GM12878 (cell line): ENCODE measurements around the gene CCR5. TPM values are rescaled to one million over a fixed set of nuclear protein-coding genes. Genes with fewer than 3 reads are reported as not detected.

Experiments
- ATAC-seq: fragments of 200-7000 bp; cut with Tn5 transposase; 3 replicates; pipeline ENCODE4 v1.9.1; 2020; ENCODE audit warnings: mild to moderate bottlenecking, moderate library complexity
- BruUV-seq: library from RNA; stranded (reverse); fragments of 400-500 nt; replicated peaks from 2 replicates; lab custom pipeline; 2021; lab: Mats Ljungman, UMichigan
- CTCF ChIA-PET: fragments of 300-600 bp; sonication (Branson Sonifier 250); formaldehyde crosslinking; extraction: SDS; loops from one replicate; lab custom pipeline; 2021; ENCODE audit warnings: inconsistent platforms; lab: Yijun Ruan, JAX
- POLR2A ChIA-PET: fragments of 350-600 bp; formaldehyde crosslinking; extraction: SDS; loops from one replicate; lab custom pipeline; 2021; ENCODE audit warnings: inconsistent platforms; lab: Charles Lee
- RAD21 ChIA-PET: fragments of 300-600 bp; sonication (Branson Sonifier 250); formaldehyde crosslinking; loops from one replicate; lab custom pipeline; 2023; ENCODE audit warnings: antibody characterized with exemption; ENCODE audit not compliant: unreplicated experiment; lab: Charles Lee
- SMC1A ChIA-PET: fragments of 300-600 bp; sonication (Branson Sonifier 250); formaldehyde crosslinking; loops from one replicate; lab custom pipeline; 2023; ENCODE audit not compliant: unreplicated experiment, uncharacterized antibody; lab: Charles Lee
- DNase-seq: peaks from one replicate; pipeline ENCODE4 v3.0.0-alpha.2; 2011; ENCODE audit warnings: low read depth, low spot score
- FAIRE-seq: peaks from 3 replicates; lab custom pipeline; 2011; peaks lifted over from hg19 to GRCh38; lab: Jason Lieb, UNC
- H2AFZ ChIP-seq: 2 replicates; pipeline ENCODE4 v1.6.0; 2011; ENCODE audit warnings: low read depth, low read length, control low read depth; ENCODE audit not compliant: control insufficient read depth
- H3K27ac ChIP-seq: 2 replicates; pipeline ENCODE4 v1.5.1; 2011; ENCODE audit warnings: control low read depth; ENCODE audit not compliant: control insufficient read depth, insufficient read depth
- H3K27me3 ChIP-seq, 2 experiments: replicated peaks in 1 of 2; 2 replicates each; pipeline versions ENCODE4 v1.6.0 to v1.6.1; 2011; ENCODE audit warnings: low read length in 1 of 2; ENCODE audit not compliant: control insufficient read depth in 2 of 2, insufficient read depth in 2 of 2
- H3K36me3 ChIP-seq, 2 experiments: 2 replicates each; pipeline ENCODE4 v1.5.1; 2011; ENCODE audit warnings: low read length in 1 of 2; ENCODE audit not compliant: control insufficient read depth in 2 of 2, insufficient read depth in 2 of 2
- H3K4me1 ChIP-seq: 2 replicates; pipeline ENCODE4 v1.6.1; 2011; ENCODE audit warnings: mild to moderate bottlenecking, low read length, moderate library complexity, mixed read lengths; ENCODE audit not compliant: control insufficient read depth, insufficient read depth
- H3K4me2 ChIP-seq: 2 replicates; pipeline ENCODE4 v1.6.0; 2011; ENCODE audit warnings: control low read depth; ENCODE audit not compliant: control insufficient read depth, insufficient read depth
- H3K4me3 ChIP-seq: fragments of 200-600 bp; sonication (generic); 2 replicates; pipeline ENCODE4 v1.5.1; 2016
- H3K79me2 ChIP-seq: 2 replicates; pipeline ENCODE4 v1.6.0; 2011; ENCODE audit warnings: low read length; ENCODE audit not compliant: control insufficient read depth, insufficient read depth
- H3K9ac ChIP-seq: 2 replicates; pipeline ENCODE4 v1.8.0; 2011; ENCODE audit warnings: low read length, control low read depth, mixed read lengths; ENCODE audit not compliant: control insufficient read depth, insufficient read depth
- H3K9me3 ChIP-seq: replicated peaks from 3 replicates; pipeline ENCODE4 v1.5.1; 2011; ENCODE audit warnings: mild to moderate bottlenecking, low read length; ENCODE audit not compliant: control insufficient read depth, insufficient read depth
- H4K20me1 ChIP-seq: 2 replicates; pipeline ENCODE4 v1.6.0; 2011; ENCODE audit not compliant: control insufficient read depth, insufficient read depth
- CBFB ChIP-seq: IDR thresholded peaks from 2 replicates; pipeline ENCODE4 v1.6.1; 2016; ENCODE audit warnings: antibody characterized with exemption, low read depth
- CBX5 ChIP-seq: sonication (generic); IDR thresholded peaks from 2 replicates; pipeline ENCODE4 v1.6.1; 2016; ENCODE audit warnings: low read depth, moderate library complexity, mild to moderate bottlenecking, inconsistent platforms
- ESRRA ChIP-seq: IDR thresholded peaks from 2 replicates; pipeline ENCODE4 v1.6.1; 2012; ENCODE audit warnings: mild to moderate bottlenecking, low read length, improper control_type of control experiment
- HDAC2 ChIP-seq: fragments of 200-600 bp; sonication (generic); IDR thresholded peaks from 2 replicates; pipeline ENCODE4 v1.6.1; 2017
- JUNB ChIP-seq: IDR thresholded peaks from 2 replicates; pipeline ENCODE4 v1.6.1; 2016; ENCODE audit warnings: antibody characterized with exemption, mild to moderate bottlenecking
- NRF1 ChIP-seq: conservative IDR thresholded peaks from 2 replicates; pipeline ENCODE4 v1.6.1; 2011; ENCODE audit warnings: mild to moderate bottlenecking, low read depth, low read length, improper control_type of control experiment
- POLR2AphosphoS5 ChIP-seq: IDR thresholded peaks from 2 replicates; pipeline ENCODE4 v1.6.1; 2011; ENCODE audit warnings: mild to moderate bottlenecking, low read length, inconsistent platforms
- POU2F2 ChIP-seq: IDR thresholded peaks from 3 replicates; pipeline ENCODE4 v1.6.1; 2011; ENCODE audit warnings: low read depth, mild to moderate bottlenecking, low read length, borderline replicate concordance
- PRDM15 ChIP-seq: fragments of 450-650 bp; formaldehyde crosslinking; IDR thresholded peaks from 2 replicates; pipeline ENCODE4 v1.4.0; 2020; ENCODE audit warnings: mild to moderate bottlenecking, moderate library complexity
- RELB ChIP-seq: fragments of 450-650 bp; IDR thresholded peaks from 2 replicates; pipeline ENCODE4 v1.6.1; 2017; ENCODE audit warnings: low read depth, mild to moderate bottlenecking, moderate library complexity
- STAT1 ChIP-seq: fragments of 450-650 bp; conservative IDR thresholded peaks from 2 replicates; pipeline ENCODE4 v1.6.1; 2014; ENCODE audit warnings: antibody characterized with exemption, mild to moderate bottlenecking
- USF1 ChIP-seq: IDR thresholded peaks from 2 replicates; pipeline ENCODE4 v1.6.1; 2011; ENCODE audit warnings: borderline replicate concordance, low read depth, mild to moderate bottlenecking, moderate library complexity, mixed read lengths, low read length; ENCODE audit not compliant: insufficient read depth; ENCODE audit errors: extremely low read length
- ZSCAN29 ChIP-seq: fragments of 450-650 bp; IDR thresholded peaks from 2 replicates; pipeline ENCODE4 v1.6.1; 2017; ENCODE audit warnings: mild to moderate bottlenecking, moderate library complexity
- ZZZ3 ChIP-seq: IDR thresholded peaks from 2 replicates; pipeline ENCODE4 v1.6.1; 2011; ENCODE audit warnings: low read depth; ENCODE audit not compliant: control insufficient read depth, insufficient read length
- WGBS: methylation state at CpG from one replicate; pipeline ENCODE4 v1.1.6; 2016; ENCODE audit warnings: low lambda C conversion rate; ENCODE audit not compliant: insufficient replicate concordance, insufficient coverage; ENCODE audit errors: missing lambda C conversion rate; 5-methylcytosine and 5-hydroxymethylcytosine counted together
- in situ Hi-C: fragments of 300-500 bp; cut with MboI; formaldehyde crosslinking; loops from 9 replicates; pipeline ENCODE4 v1.14.3; 2018; ENCODE audit warnings: mixed read lengths
- intact Hi-C: fragments of 100-400 bp; cut with micrococcal nuclease; formaldehyde crosslinking; loops from one replicate; pipeline ENCODE4 v1.14.2; 2022; ENCODE audit not compliant: unreplicated experiment
- polyA plus RNA-seq, 11 experiments: library from polyadenylated mRNA; depleted of rRNA in 4 of 11; unstranded in 6 of 11; stranded (reverse) in 5 of 11; fragments of >200 nt; fragmentation: Nextera tagmentation in 4 of 11; fragmentation: Illumina TruSeq in 1 of 11; extraction: Ambion mirVana in 4 of 11; extraction: Trizol in 1 of 11; gene quantifications; 1 replicate in 1 of 11; 2 replicates in 10 of 11; pipeline versions ENCODE4 v1.2.1 to v1.2.3, GENCODE V29; 2011 to 2016; ENCODE audit warnings: inconsistent platforms in 2 of 11, missing spikeins in 2 of 11, low read depth in 1 of 11
- total RNA-seq, 4 experiments: library from RNA; depleted of rRNA in 3 of 4; stranded (reverse); fragments of >200 nt in 3 of 4; fragmentation: Illumina TruSeq in 1 of 4; extraction: Trizol in 1 of 4; gene quantifications; 2 replicates each; pipeline versions ENCODE4 v1.2.1 to v1.2.3, GENCODE V29; 2013 to 2021
- TF ChIP-seq, protein P1 (sequence below): fragments of 450-650 bp; IDR thresholded peaks from 2 replicates; pipeline ENCODE4 v1.6.1; 2016; ENCODE audit warnings: mild to moderate bottlenecking, moderate library complexity, borderline replicate concordance

CCR5 gene
- total and polyA plus RNA-seq, 10 of the 15 experiments (the other 5 are each of a cell fraction or from before 2014, with no cell fraction given), result 0.17 to 1.6 (median 0.82) TPM; not detected in 1

- CTCF ChIA-PET, result interaction anchor here (0.6 to 3.8 kb wide), 6 partner anchors 11 to 210 kb away, joined by 3 to 18 read pairs (median 4); partner anchors contain the start of gene CCR5
- no peak for FAIRE-seq
- SMC1A ChIA-PET, result interaction anchor here (0.7 to 4.1 kb wide), 8 partner anchors 9 to 1725 kb away, joined by 3 to 41 read pairs (median 4); partner anchors contain the start of gene CCR5
- no peaks in the 10 kb centered on the region for H3K27me3 ChIP-seq
- no peak for DNase-seq
- no peak overlapping the region for H3K4me2 ChIP-seq
- no peak overlapping the region for H2AFZ ChIP-seq
- H3K9me3 ChIP-seq, result peaks cover 14% of the 10 kb centered on the region
- no peaks in the 10 kb centered on the region for H3K36me3 ChIP-seq
- in situ Hi-C loops (no loop called here), intact Hi-C loops (no loop called here)
- H3K9ac ChIP-seq, result no peak overlapping the region
- 17% methylated on average over 2 of the region's 2 CpGs for WGBS
- no peak overlapping the region for H3K27ac ChIP-seq
- H3K4me3 ChIP-seq, result no peak overlapping the region
- BruUV-seq, result no TSS peak
- POLR2A ChIA-PET, result no interaction called here
- no peaks in the 10 kb centered on the region for H3K79me2 ChIP-seq
- RAD21 ChIA-PET, result interaction anchor here (4.2 kb wide), 1 partner anchor 46 kb away, joined by 27 read pairs; the partner anchor contains the start of gene CCR5
- H3K4me1 ChIP-seq, result peaks cover 17% of the 10 kb centered on the region
- H4K20me1 ChIP-seq, result no peaks in the 10 kb centered on the region
- TF ChIP-seq CBX5 (no peak), HDAC2 (no peak), ZSCAN29 (no peak), ZZZ3 (no peak), POLR2AphosphoS5 (no peak), NRF1 (no peak), ESRRA (no peak), JUNB (no peak), USF1 (no peak), POU2F2 (no peak), RELB (no peak), PRDM15 (CRISPR knock-in tag) (no peak), STAT1 (no peak), CBFB (no peak)
- TF ChIP-seq, protein P1, sequence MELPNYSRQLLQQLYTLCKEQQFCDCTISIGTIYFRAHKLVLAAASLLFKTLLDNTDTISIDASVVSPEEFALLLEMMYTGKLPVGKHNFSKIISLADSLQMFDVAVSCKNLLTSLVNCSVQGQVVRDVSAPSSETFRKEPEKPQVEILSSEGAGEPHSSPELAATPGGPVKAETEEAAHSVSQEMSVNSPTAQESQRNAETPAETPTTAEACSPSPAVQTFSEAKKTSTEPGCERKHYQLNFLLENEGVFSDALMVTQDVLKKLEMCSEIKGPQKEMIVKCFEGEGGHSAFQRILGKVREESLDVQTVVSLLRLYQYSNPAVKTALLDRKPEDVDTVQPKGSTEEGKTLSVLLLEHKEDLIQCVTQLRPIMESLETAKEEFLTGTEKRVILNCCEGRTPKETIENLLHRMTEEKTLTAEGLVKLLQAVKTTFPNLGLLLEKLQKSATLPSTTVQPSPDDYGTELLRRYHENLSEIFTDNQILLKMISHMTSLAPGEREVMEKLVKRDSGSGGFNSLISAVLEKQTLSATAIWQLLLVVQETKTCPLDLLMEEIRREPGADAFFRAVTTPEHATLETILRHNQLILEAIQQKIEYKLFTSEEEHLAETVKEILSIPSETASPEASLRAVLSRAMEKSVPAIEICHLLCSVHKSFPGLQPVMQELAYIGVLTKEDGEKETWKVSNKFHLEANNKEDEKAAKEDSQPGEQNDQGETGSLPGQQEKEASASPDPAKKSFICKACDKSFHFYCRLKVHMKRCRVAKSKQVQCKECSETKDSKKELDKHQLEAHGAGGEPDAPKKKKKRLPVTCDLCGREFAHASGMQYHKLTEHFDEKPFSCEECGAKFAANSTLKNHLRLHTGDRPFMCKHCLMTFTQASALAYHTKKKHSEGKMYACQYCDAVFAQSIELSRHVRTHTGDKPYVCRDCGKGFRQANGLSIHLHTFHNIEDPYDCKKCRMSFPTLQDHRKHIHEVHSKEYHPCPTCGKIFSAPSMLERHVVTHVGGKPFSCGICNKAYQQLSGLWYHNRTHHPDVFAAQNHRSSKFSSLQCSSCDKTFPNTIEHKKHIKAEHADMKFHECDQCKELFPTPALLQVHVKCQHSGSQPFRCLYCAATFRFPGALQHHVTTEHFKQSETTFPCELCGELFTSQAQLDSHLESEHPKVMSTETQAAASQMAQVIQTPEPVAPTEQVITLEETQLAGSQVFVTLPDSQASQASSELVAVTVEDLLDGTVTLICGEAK, result no peak
- no peak for ATAC-seq
Measured at GRCh38 chr3:46324036-46324435, 46.7 kb upstream of the CCR5 start.
